IMR-90 (cell line): ENCODE results near the gene LRRFIP1. TPM values are rescaled to one million over a fixed set of nuclear protein-coding genes. Genes with fewer than 3 reads are reported as not detected.
A peak's percentile ranks its signal among the peaks of the same experiment; 100 is the strongest.

Experiments used
- ATAC-seq: fragments of 200-7000 bp; cut with Tn5 transposase; 2 replicates; pipeline ENCODE4 v1.9.1; 2020; ENCODE audit warnings: low read depth, mild to moderate bottlenecking, moderate library complexity
- BruUV-seq: library from RNA; stranded (reverse); fragments of 400-500 nt; replicated peaks from 2 replicates; lab custom pipeline; 2021; lab: Mats Ljungman, UMichigan
- CTCF ChIA-PET: fragments of 300-600 bp; formaldehyde crosslinking; extraction: SDS; loops from one replicate; lab custom pipeline; 2021; ENCODE audit warnings: antibody characterized with exemption; lab: Yijun Ruan, JAX
- POLR2A ChIA-PET: fragments of 300-600 bp; sonication (Branson Sonifier 250); formaldehyde crosslinking; loops from one replicate; lab custom pipeline; 2022; ENCODE audit warnings: antibody characterized with exemption; ENCODE audit not compliant: unreplicated experiment; lab: Charles Lee
- DNase-seq: peaks from one replicate; pipeline ENCODE4 v3.0.0; 2013
- H2AFZ ChIP-seq: replicated peaks from 2 replicates; pipeline ENCODE3; 2013; ENCODE audit warnings: low read length, mild to moderate bottlenecking; ENCODE audit not compliant: poor library complexity
- H2AK5ac ChIP-seq: 2 replicates; pipeline ENCODE4 v1.6.1; 2013; ENCODE audit warnings: low read depth, low read length, inconsistent platforms
- H2AK9ac ChIP-seq: replicated peaks from 2 replicates; pipeline ENCODE3; 2013; ENCODE audit warnings: mild to moderate bottlenecking, low read depth, low read length, moderate library complexity; ENCODE audit not compliant: poor library complexity
- H2BK120ac ChIP-seq: 2 replicates; pipeline ENCODE4 v1.6.1; 2013; ENCODE audit warnings: low read depth, low read length, inconsistent platforms
- H2BK15ac ChIP-seq: 3 replicates; pipeline ENCODE4 v1.6.1; 2013; ENCODE audit warnings: low read depth, low read length, inconsistent platforms
- H2BK20ac ChIP-seq: 2 replicates; pipeline ENCODE4 v1.6.1; 2013; ENCODE audit warnings: low read depth, mild to moderate bottlenecking, inconsistent platforms, low read length, moderate library complexity
- H2BK5ac ChIP-seq: 2 replicates; pipeline ENCODE4 v1.6.1; 2013; ENCODE audit warnings: mild to moderate bottlenecking, low read depth, low read length, inconsistent platforms; ENCODE audit not compliant: poor library complexity, severe bottlenecking
- H3K14ac ChIP-seq: replicated peaks from 2 replicates; pipeline ENCODE4 v1.6.1; 2013; ENCODE audit warnings: low read depth, low read length, inconsistent platforms
- H3K18ac ChIP-seq: 2 replicates; pipeline ENCODE4 v1.6.1; 2013; ENCODE audit warnings: low read depth, low read length, control low read depth
- H3K23ac ChIP-seq: 2 replicates; pipeline ENCODE4 v1.6.1; 2013; ENCODE audit warnings: low read depth, low read length, inconsistent platforms
- H3K27ac ChIP-seq: 2 replicates; pipeline ENCODE4 v1.5.1; 2013; ENCODE audit warnings: mild to moderate bottlenecking, control low read depth, low read length; ENCODE audit not compliant: insufficient read depth
- H3K27me3 ChIP-seq: 2 replicates; pipeline ENCODE4 v1.6.1; 2013; ENCODE audit warnings: low read length; ENCODE audit not compliant: control insufficient read depth, insufficient read depth
- H3K36me3 ChIP-seq: 2 replicates; pipeline ENCODE4 v1.6.1; 2013; ENCODE audit warnings: low read length, mixed read lengths; ENCODE audit not compliant: control insufficient read depth, insufficient read depth
- H3K4ac ChIP-seq: 2 replicates; pipeline ENCODE4 v1.6.1; 2013; ENCODE audit warnings: low read depth, low read length, inconsistent platforms
- H3K4me1 ChIP-seq: 2 replicates; pipeline ENCODE4 v1.6.1; 2013; ENCODE audit warnings: low read length, mixed read lengths; ENCODE audit not compliant: control insufficient read depth, insufficient read depth
- H3K4me2 ChIP-seq: 2 replicates; pipeline ENCODE4 v1.6.1; 2013; ENCODE audit warnings: low read depth, mild to moderate bottlenecking, control low read depth, low read length, moderate library complexity
- H3K4me3 ChIP-seq: 2 replicates; pipeline ENCODE4 v1.5.1; 2013; ENCODE audit warnings: low read depth, mild to moderate bottlenecking, control low read depth, low read length, moderate library complexity; ENCODE audit not compliant: insufficient read depth
- H3K56ac ChIP-seq: 2 replicates; pipeline ENCODE4 v1.6.1; 2013; ENCODE audit warnings: low read length, inconsistent platforms; ENCODE audit not compliant: insufficient read depth; ENCODE audit errors: extremely low read depth
- H3K79me1 ChIP-seq, 2 experiments: 2 replicates each; pipeline ENCODE4 v1.6.1; 2013; ENCODE audit warnings: low read length in 2 of 2, inconsistent platforms in 1 of 2, low read depth in 1 of 2
- H3K9ac ChIP-seq: 2 replicates; pipeline ENCODE4 v1.6.1; 2013; ENCODE audit warnings: low read depth, low read length, control low read depth
- H3K9me1 ChIP-seq: 2 replicates; pipeline ENCODE4 v1.6.1; 2013; ENCODE audit warnings: low read length, inconsistent platforms; ENCODE audit not compliant: insufficient read depth
- H3K9me3 ChIP-seq: 2 replicates; pipeline ENCODE4 v1.6.1; 2013; ENCODE audit warnings: low read length; ENCODE audit not compliant: control insufficient read depth, insufficient read depth
- H4K20me1 ChIP-seq: 2 replicates; pipeline ENCODE4 v1.6.1; 2013; ENCODE audit warnings: low read length, inconsistent platforms; ENCODE audit not compliant: insufficient read depth
- H4K5ac ChIP-seq: 2 replicates; pipeline ENCODE4 v1.6.1; 2013; ENCODE audit warnings: mild to moderate bottlenecking, low read depth, low read length, control low read depth
- H4K8ac ChIP-seq, 2 experiments: 2 replicates each; pipeline ENCODE4 v1.6.1; 2013; ENCODE audit warnings: low read depth in 2 of 2, low read length in 2 of 2, control low read depth in 1 of 2, inconsistent platforms in 1 of 2
- H4K91ac ChIP-seq: 2 replicates; pipeline ENCODE4 v1.6.1; 2013; ENCODE audit warnings: low read depth, low read length, inconsistent platforms; ENCODE audit not compliant: insufficient read depth
- MAFK ChIP-seq: IDR thresholded peaks from 2 replicates; pipeline ENCODE4 v1.6.1; 2012; ENCODE audit warnings: low read depth, low read length, improper control_type of control experiment
- WGBS, 2 experiments: methylation state at CpG; one replicate each; pipeline versions ENCODE4 v1.1.5 to v1.1.7; 2013; ENCODE audit warnings: missing lambda C conversion rate in 2 of 2; ENCODE audit not compliant: insufficient read length in 1 of 2; ENCODE audit errors: extremely low coverage in 2 of 2; 5-methylcytosine and 5-hydroxymethylcytosine counted together
- dilution Hi-C: fragments of 300-500 bp; cut with HindIII; formaldehyde crosslinking; loops from one replicate; pipeline ENCODE4 v1.14.3; 2018; ENCODE audit warnings: low sequenced_read_pairs; ENCODE audit not compliant: unreplicated experiment
- in situ Hi-C: fragments of 300-500 bp; cut with MboI; formaldehyde crosslinking; loops from 3 replicates; pipeline ENCODE4 v1.14.3; 2019; ENCODE audit warnings: low sequenced_read_pairs, inconsistent platforms, mixed read lengths
- intact Hi-C: fragments of 100-400 bp; cut with micrococcal nuclease; formaldehyde crosslinking; loops from 2 replicates; pipeline ENCODE4 v1.10.0; 2022
- polyA plus RNA-seq, 3 experiments: library from polyadenylated mRNA; depleted of rRNA; stranded (reverse); fragments of >200 nt; gene quantifications; 2 replicates each; pipeline ENCODE4 v1.2.3, GENCODE V29; 2012; ENCODE audit warnings: low replicate concordance in 1 of 3
- total RNA-seq: library from RNA; depleted of rRNA; stranded (reverse); fragments of >200 nt; gene quantifications from 2 replicates; pipeline ENCODE4 v1.2.3, GENCODE V29; 2012
- TF ChIP-seq, protein P1 (sequence below): fragments of 150-350 bp; IDR thresholded peaks from 2 replicates; pipeline ENCODE4 v1.6.1; 2017; ENCODE audit warnings: mild to moderate bottlenecking, antibody characterized with exemption, low read length, low read depth

Gene LRRFIP1
- total and polyA plus RNA-seq, 2 of the 4 experiments (the other 2 are of a cell fraction) = 52.2 to 54.4 TPM

DNA sequence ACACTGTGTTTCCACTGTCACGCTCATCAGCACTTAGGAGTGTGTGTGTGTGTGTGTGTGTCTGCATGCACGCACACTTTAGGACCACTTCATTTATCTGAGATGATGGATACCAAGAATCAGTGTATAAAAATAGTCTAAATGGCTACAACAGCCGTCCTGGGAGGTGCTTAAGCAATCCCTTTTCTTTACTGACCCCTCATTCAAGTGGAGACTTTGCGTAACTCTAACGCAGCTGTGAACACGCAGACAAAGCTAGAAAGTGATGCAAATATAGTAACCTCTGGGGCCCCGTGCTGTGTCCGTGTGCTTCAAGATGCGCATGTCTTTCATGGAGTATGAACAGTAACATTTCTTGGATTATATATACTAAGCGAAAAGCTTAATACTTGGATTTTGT lies 130.8 kb downstream of the LRRFIP1 start:
- BruUV-seq = no TSS peak

More for the DNA sequence above, 130.8 kb downstream of the LRRFIP1 start:
- intact Hi-C loops = no loop called here
- ATAC-seq (no peak), DNase-seq (no peak)
- Histone ChIP-seq H2BK20ac (no peak overlapping the region), H3K27ac (no peak overlapping the region), H4K20me1 (peaks cover 13% of the 10 kb centered on the region), H3K56ac (no peak overlapping the region), H3K14ac (no peak overlapping the region), H2BK5ac (no peak overlapping the region), H3K36me3 (peaks cover 46% of the 10 kb centered on the region), H2AFZ (no peak overlapping the region), H3K9me1 (peaks cover 23% of the 10 kb centered on the region), H2BK15ac (no peak overlapping the region), H3K18ac (no peak overlapping the region), H3K9ac (no peak overlapping the region), H3K9me3 (no peaks in the 10 kb centered on the region), H4K5ac (no peak overlapping the region), H2BK120ac (no peak overlapping the region), H3K4ac (peak overlapping the region; percentile 29; the same call in 1 of the 2 replicates), H2AK9ac (no peak overlapping the region), H2AK5ac (peak overlapping the region; percentile 49; the same call in 1 of the 2 replicates), H3K4me1 (peaks cover 26% of the 10 kb centered on the region), H3K4me2 (no peak overlapping the region), H3K23ac (no peak overlapping the region), H4K8ac (peak overlapping the region in 1 of 2 experiments; percentile 48; a peak in 2 of 4 replicates), H3K79me1 (peaks cover 24 to 60% of the 10 kb centered on the region in 2 experiments; a peak in 3 of 4 replicates), H3K4me3 (no peak overlapping the region), H4K91ac (no peak overlapping the region), H3K27me3 (no peaks in the 10 kb centered on the region)
- 98% methylated on average over 8 of the region's 10 CpGs; no CpG with 5 or more reads in 1 of the 2 experiments for WGBS, 2 experiments
- in situ Hi-C loops = no loop called here
- ChIA-PET CTCF (no interaction called here), POLR2A (no interaction called here)
- TF ChIP-seq, protein P1, sequence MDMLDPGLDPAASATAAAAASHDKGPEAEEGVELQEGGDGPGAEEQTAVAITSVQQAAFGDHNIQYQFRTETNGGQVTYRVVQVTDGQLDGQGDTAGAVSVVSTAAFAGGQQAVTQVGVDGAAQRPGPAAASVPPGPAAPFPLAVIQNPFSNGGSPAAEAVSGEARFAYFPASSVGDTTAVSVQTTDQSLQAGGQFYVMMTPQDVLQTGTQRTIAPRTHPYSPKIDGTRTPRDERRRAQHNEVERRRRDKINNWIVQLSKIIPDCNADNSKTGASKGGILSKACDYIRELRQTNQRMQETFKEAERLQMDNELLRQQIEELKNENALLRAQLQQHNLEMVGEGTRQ = no peak
- TF ChIP-seq MAFK = no peak
- dilution Hi-C loops = no loop called here
